Ovary (tissue), 9 donors: ENCODE data around the gene TCEA2. TPM values are rescaled to one million over a fixed set of nuclear protein-coding genes. Genes with fewer than 3 reads are reported as not detected.
A peak's percentile ranks its signal among the peaks of the same experiment; 100 is the strongest.

Experiments
- DNase-seq, 5 donors: peaks; one replicate each; pipeline ENCODE4 v3.0.0-alpha.2; 2019 to 2020
- H3K27ac ChIP-seq, 2 donors: fragments of 200-600 bp; one replicate each; pipeline versions ENCODE4 v1.5.1 to v1.8.0; 2019 to 2022
- H3K27me3 ChIP-seq: fragments of 200-600 bp; one replicate; pipeline ENCODE4 v1.8.0; 2022
- H3K36me3 ChIP-seq: fragments of 200-600 bp; sonication (generic); one replicate; pipeline ENCODE4 v1.5.1; 2019
- H3K4me1 ChIP-seq: one replicate; pipeline ENCODE4 v1.8.1; 2013; ENCODE audit warnings: mild to moderate bottlenecking, moderate library complexity; ENCODE audit not compliant: insufficient read depth
- H3K4me3 ChIP-seq: fragments of 200-600 bp; sonication (generic); one replicate; pipeline ENCODE4 v1.5.1; 2017
- H3K9me3 ChIP-seq, 2 donors: fragments of 200-600 bp in 1 of 2; sonication (generic) in 1 of 2; one replicate each; pipeline versions ENCODE4 v1.5.1 to v1.8.1; 2013 to 2019; ENCODE audit warnings: mild to moderate bottlenecking in 1 of 2, moderate library complexity in 1 of 2
- EP300 ChIP-seq: sonication (generic); formaldehyde crosslinking; IDR thresholded peaks from one replicate; pipeline ENCODE4 v1.6.1; 2017; ENCODE audit warnings: antibody characterized with exemption
- POLR2A ChIP-seq: fragments of 450-650 bp; IDR thresholded peaks from one replicate; pipeline ENCODE4 v1.6.1; 2017; ENCODE audit warnings: antibody characterized with exemption, mild to moderate bottlenecking, moderate library complexity
- WGBS, 3 donors: extraction: QIAGEN DNeasy Blood & Tissue Kit in 1 of 3; methylation state at CpG; one replicate each; pipeline versions ENCODE4 v1.1.5 to v1.1.7; 2013 to 2017; 5-methylcytosine and 5-hydroxymethylcytosine counted together
- intact Hi-C, 4 donors: fragments of 100-400 bp; cut with DNase I; formaldehyde crosslinking; loops; one replicate each; pipeline versions ENCODE4 v1.11.0 to v1.15.1; 2022 to 2023
- polyA plus RNA-seq, 2 donors: library from polyadenylated mRNA; stranded (reverse); fragments of 200-250 nt in 1 of 2; fragments of 350-450 nt in 1 of 2; fragmentation: Illumina TruSeq in 1 of 2; extraction: RNeasy Lipid Tissue Mini Kit (QIAGEN cat#74804) in 1 of 2; gene quantifications; one replicate each; pipeline ENCODE4 v1.2.3, GENCODE V29; 2013 to 2014
- total RNA-seq, 7 donors: library from RNA; depleted of rRNA in 2 of 7; stranded (reverse); fragments of >200 nt in 2 of 7; fragmentation: NEBNext Ultra II Directional in 3 of 7; extraction: Animal tissue kit (Norgen Biotek cat#: 25700) in 3 of 7; gene quantifications; one replicate each; pipeline versions ENCODE4 v1.1.0 to v1.2.4, GENCODE V29; 2016 to 2023
- TF ChIP-seq, protein P1 (sequence below), 3 donors: fragments of 450-650 bp in 2 of 3; fragments of 200-600 bp in 1 of 3; IDR thresholded peaks; one replicate each; pipeline versions ENCODE4 v1.5.1 to v1.8.0; 2016 to 2022; ENCODE audit warnings: antibody characterized with exemption in 3 of 3, mild to moderate bottlenecking in 1 of 3
- donor health status: DM: no; HTN: no; CAD: no; lungs with moderate emphysema.
- donor health status: DM: no; HTN: no; CAD: no.
- donor health status: Bipolar disorder and iron deficiency.
- donor health status: DM: yes; HTN: yes; CAD: no.
- donor health status: DM: no; HTN: no; CAD: no.
- donor health status: DM: yes; HTN: yes; CAD: no.

TCEA2 gene
- total and polyA plus RNA-seq, 9 donors, result 20.0 to 93.5 (median 71.9) TPM

DNA sequence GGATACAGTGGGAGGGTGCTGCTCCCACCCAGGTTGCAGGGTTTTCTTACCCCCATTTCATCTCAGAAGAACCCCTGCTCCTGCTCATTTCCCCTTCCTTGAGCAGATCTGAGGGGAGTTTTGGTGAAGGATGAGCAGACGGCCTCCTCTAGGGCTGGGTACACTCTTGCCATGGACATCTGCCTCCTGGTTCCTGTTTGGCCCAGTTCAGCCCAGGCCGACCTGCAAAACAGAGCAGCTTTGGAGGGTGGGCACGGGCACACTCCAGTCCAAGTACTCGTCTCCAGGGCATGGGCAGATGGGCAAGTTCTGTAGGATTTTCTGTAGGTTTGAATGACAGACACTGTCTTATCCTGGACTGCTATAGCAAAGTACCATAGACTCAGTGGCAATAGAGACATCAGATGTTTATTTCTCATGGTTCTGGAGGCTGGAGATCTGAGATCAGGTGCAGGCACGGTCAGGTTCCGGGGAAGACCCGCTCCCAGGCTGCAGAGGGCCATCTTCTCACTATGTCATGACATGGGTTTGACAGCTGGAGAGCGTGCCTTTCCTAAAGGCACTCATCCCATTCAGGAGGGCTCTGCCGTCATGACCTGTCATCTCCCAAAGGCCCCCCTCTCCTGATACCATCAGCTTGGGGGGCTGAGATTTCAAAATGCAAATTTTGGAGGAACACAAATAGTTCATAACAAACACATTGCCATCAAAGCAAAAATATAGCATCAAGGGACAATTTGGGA lies 38.1 kb downstream of the TCEA2 start:
- TF ChIP-seq EP300 (no peak), POLR2A (no peak)
- TF ChIP-seq, protein P1, sequence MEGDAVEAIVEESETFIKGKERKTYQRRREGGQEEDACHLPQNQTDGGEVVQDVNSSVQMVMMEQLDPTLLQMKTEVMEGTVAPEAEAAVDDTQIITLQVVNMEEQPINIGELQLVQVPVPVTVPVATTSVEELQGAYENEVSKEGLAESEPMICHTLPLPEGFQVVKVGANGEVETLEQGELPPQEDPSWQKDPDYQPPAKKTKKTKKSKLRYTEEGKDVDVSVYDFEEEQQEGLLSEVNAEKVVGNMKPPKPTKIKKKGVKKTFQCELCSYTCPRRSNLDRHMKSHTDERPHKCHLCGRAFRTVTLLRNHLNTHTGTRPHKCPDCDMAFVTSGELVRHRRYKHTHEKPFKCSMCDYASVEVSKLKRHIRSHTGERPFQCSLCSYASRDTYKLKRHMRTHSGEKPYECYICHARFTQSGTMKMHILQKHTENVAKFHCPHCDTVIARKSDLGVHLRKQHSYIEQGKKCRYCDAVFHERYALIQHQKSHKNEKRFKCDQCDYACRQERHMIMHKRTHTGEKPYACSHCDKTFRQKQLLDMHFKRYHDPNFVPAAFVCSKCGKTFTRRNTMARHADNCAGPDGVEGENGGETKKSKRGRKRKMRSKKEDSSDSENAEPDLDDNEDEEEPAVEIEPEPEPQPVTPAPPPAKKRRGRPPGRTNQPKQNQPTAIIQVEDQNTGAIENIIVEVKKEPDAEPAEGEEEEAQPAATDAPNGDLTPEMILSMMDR (IDR thresholded peaks at IDR 0.05), result no peak
- Histone ChIP-seq H3K36me3 (no peaks in the 10 kb centered on the region), H3K27me3 (no peaks in the 10 kb centered on the region), H3K4me1 (no peaks in the 10 kb centered on the region), H3K4me3 (no peak overlapping the region), H3K9me3 (no peaks in the 10 kb centered on the region), H3K27ac (no peak overlapping the region)
- no peak for DNase-seq
- intact Hi-C loops, result no loop called here
- WGBS, 3 donors, result 85 to 95% (median 89%) methylated on average over 9 of the region's 9 CpGs

- H3K36me3 ChIP-seq, result no peaks in the 10 kb centered on the region
- peak in 1 of 5 donors; percentile 27 for DNase-seq
- intact Hi-C loops, result no loop called here
- TF ChIP-seq EP300, result no peak
- TF ChIP-seq POLR2A, result no peak
- TF ChIP-seq, protein P1 (IDR thresholded peaks at IDR 0.05), result no peak
- H3K9me3 ChIP-seq, result no peaks in the 10 kb centered on the region
- H3K27me3 ChIP-seq, result no peaks in the 10 kb centered on the region
- 5 to 9% (median 8%) methylated on average over 44 to 64 of the region's 64 CpGs for WGBS, 3 donors
- H3K4me3 ChIP-seq, result no peak overlapping the region
- H3K4me1 ChIP-seq, result no peaks in the 10 kb centered on the region
- H3K27ac ChIP-seq, result no peak overlapping the region
Observed at GRCh38 chr20:64101731-64102621, 39.0 kb downstream of the TCEA2 start.

DNA sequence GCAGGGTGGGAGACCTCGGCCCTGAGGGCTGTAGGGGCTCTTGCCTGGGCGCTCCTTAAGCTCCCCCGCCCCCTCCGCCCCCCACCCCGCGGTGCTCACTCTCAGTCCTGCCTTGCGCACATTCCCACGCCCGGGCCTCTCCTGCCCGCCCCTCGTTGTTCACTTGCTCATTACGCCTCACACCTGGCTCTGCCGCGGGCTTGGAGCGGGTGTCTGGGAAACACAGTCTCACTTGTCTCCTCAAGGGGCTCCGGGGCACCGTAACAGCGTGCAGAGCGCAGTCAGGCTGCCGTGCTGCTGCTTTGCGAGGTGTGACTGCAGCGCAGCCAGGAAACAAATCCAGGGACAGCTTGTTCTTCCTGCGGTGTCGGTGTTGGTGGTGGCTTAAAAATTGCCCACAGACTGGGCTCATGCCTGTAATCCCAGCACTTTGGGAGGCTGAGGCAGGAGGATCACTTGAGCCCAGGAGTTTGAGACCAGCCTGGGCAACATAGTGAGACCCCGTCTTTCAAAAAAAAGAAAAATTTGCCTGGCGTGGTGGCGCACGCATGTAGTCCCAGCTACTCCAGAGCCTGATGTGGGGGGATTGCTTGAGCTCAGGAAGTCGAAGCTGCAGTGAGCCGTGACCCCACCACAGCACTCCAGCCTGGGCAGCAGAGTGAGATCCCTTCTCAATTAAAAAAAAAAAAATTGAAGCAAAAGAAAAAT lies 39.8 kb downstream of the TCEA2 start:
- TF ChIP-seq EP300 (no peak), POLR2A (no peak)
- TF ChIP-seq, protein P1 (IDR thresholded peaks at IDR 0.05), result no peak
- Histone ChIP-seq H3K4me3 (no peak overlapping the region), H3K27me3 (no peaks in the 10 kb centered on the region), H3K27ac (no peak overlapping the region), H3K4me1 (no peaks in the 10 kb centered on the region), H3K36me3 (no peaks in the 10 kb centered on the region), H3K9me3 (no peaks in the 10 kb centered on the region)
- no peak for DNase-seq
- WGBS, 3 donors, result 15 to 19% (median 16%) methylated on average over 28 to 30 of the region's 30 CpGs
- intact Hi-C loops, result no loop called here

GRCh38 chr20:64103871-64104666 lies 41.1 kb downstream of the TCEA2 start:
- peak in 1 of 5 donors; percentile 24 for DNase-seq
- H3K36me3 ChIP-seq, result no peaks in the 10 kb centered on the region
- H3K9me3 ChIP-seq, result no peaks in the 10 kb centered on the region
- intact Hi-C loops, result no loop called here
- WGBS, 3 donors, result 46 to 53% (median 52%) methylated on average over 14 to 20 of the region's 20 CpGs
- no peak overlapping the region for H3K4me3 ChIP-seq
- TF ChIP-seq POLR2A (no peak), EP300 (no peak)
- TF ChIP-seq, protein P1 (IDR thresholded peaks at IDR 0.05), result no peak
- no peaks in the 10 kb centered on the region for H3K27me3 ChIP-seq
- no peaks in the 10 kb centered on the region for H3K4me1 ChIP-seq
- no peak overlapping the region for H3K27ac ChIP-seq
